HG02759 (cell line): ENCODE results near the gene SIL1.
"Not testable (repeated sequence)": the region's sequence is repeated elsewhere in the genome, so short reads cannot be mapped to it uniquely, and the experiment has no call there.

ENCODE experiments used
- ATAC-seq: cut with Tn5 transposase; IDR thresholded peaks from one replicate; pipeline ENCODE4 v1.9.1; 2021; ENCODE audit warnings: mild to moderate bottlenecking, moderate library complexity; ENCODE audit not compliant: unreplicated experiment

Gene SIL1

GRCh38 chr5:138930371-138931097 lies 267.6 kb downstream of the SIL1 start:
- ATAC-seq, result no peak

DNA sequence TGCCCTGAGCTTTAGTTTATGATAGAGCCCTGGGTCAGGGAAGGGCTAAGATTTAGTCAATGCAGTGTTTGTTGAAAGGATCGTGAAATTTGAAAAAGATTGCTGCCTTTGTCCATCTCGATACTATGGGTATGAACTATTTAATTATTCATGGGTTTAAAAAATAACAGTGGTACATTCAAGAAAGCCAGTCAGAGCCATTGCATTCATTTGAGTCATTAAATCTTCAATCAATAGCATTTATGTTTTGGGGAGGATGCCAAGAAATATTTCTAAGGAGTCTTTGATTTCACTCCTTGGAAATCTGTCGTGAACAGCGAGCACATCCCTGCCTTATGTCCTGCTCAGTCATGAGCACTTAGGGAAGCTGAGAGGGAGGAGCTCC lies 268.6 kb downstream of the SIL1 start:
- no peak for ATAC-seq

GRCh38 chr5:138927979-138928378 lies 270.2 kb downstream of the SIL1 start:
- ATAC-seq, result no peak

DNA sequence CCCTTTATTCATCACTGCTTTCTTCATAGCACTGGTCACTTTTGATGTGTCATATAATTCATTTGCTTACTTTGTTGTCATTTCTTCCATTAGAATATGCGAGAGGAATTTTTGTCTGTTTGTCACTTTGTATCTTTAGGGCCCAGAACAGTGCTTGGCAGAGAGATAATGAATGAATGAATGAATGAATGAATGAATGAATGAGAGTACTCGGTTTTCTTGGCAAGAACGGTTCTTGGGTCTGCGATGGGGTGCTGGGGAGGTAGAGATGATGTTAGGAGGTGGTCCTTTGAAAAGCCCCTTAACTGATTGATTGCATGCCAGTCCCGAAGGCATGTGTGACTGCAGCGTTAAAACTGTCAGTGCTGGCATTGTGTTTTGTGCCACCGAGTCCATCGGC lies 270.6 kb downstream of the SIL1 start:
- no peak for ATAC-seq

- no peak for ATAC-seq
These were observed 271.3 kb downstream of the SIL1 start for GRCh38 chr5:138926688-138927448.

GRCh38 chr5:138926257-138926656 lies 271.9 kb downstream of the SIL1 start:
- ATAC-seq, result no peak

GRCh38 chr5:138925090-138925635 lies 273.0 kb downstream of the SIL1 start:
- no peak for ATAC-seq

GRCh38 chr5:138922494-138922893 lies 275.7 kb downstream of the SIL1 start:
- ATAC-seq, result no peak

- not testable (repeated sequence) for ATAC-seq
These were observed 276.8 kb downstream of the SIL1 start for GRCh38 chr5:138921362-138921761.

DNA sequence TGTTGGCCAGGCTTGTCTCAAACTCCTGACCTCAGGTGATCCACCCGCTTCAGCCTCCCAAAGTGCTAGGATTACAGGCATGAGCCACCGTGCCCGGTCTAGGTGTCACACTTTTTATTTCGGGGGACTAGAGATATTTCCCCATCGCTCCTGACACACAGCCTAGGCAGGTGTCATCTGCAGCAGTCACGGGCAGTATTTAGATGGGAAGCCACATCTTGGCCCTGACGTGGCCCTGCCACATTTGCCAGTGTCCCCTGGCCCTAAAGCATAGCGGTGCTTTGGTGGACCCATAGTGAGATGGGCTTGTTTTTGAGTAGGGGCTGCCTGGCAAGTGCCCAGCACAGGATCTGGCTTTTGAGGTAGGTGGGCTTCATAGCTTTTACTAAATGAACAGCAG lies 278.0 kb downstream of the SIL1 start:
- ATAC-seq, result no peak

- ATAC-seq, result no peak
These were observed 279.5 kb downstream of the SIL1 start for GRCh38 chr5:138918686-138919085.

DNA sequence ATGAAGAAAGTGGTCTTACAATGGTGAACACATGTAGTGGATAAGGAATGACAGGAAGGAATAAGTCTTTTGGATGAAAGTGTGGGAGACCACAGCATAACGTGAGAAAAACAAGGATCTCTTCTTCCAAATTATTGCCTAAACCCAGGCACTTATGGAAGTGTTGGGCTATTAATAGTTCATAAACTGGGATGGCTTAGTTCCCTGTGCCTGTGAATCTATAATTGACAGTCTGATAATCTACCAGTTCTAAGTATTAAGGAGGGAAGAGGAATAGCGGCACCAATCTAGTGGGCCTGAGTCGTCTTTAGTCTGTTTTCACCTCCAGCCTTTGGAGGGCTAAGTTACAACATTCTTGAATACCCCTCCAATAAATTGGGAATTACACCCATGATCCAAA lies 283.8 kb downstream of the SIL1 start:
- ATAC-seq, result no peak

DNA sequence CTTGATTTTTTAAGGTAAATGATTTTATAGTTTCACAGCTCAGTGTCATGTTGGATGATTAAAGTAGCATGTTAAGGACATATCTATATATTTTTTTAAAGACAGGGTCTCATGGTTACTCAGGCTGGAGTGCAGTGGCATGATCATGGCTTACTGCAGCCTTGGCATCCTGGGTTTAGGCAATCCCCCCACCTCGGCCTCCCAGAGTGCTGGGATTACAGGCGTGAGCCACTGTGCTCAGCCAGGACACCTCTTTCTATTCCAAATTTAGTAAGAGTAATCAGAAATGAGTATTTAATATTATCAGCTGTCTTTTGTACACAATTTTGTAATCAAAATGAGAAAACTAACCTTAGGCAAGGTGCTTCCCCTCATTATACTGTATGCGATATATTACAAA lies 284.4 kb downstream of the SIL1 start:
- no peak for ATAC-seq

DNA sequence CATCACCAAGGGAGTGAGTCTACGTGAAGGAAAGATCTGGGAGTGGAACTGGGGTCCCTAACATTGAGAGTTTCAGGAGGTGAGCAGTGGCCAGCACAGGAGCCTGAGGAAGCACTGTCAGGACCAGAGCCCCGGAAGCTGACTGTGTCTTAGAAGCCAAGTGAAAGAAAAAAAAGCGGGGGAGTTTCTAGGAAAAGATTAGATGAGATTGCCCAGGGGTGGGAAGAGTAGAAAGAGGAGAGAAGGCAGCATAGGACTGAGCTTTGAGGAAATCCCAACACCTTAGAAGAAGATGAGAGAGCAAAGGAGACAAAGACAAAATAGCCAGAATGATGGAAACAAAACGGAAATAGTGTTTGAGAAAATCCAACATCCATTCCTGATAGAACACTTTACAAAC lies 286.1 kb downstream of the SIL1 start:
- no peak for ATAC-seq

GRCh38 chr5:138911441-138911840 lies 286.7 kb downstream of the SIL1 start:
- ATAC-seq, result no peak

- ATAC-seq, result no peak
These were observed 287.5 kb downstream of the SIL1 start for GRCh38 chr5:138910546-138911185.

GRCh38 chr5:138909734-138910133 lies 288.4 kb downstream of the SIL1 start:
- ATAC-seq, result no peak

DNA sequence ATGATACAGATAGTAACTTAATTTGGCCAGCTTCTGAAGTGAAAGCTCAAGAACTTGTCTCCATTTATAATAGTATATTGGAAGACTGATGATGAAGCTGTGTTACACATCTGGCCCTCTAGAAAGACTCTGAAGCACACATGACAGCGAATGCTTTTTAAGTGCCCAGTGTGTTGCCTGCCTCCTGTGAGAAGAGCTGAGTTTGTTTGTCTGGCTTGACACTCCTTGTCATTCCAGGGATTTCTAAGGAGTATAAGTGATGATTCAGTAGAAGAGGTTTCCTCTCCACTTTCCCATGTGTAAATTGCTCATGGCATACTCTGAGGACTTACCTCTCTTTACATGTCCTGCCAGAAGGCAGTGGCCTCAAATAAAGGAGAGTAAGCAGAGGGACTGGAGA lies 292.6 kb downstream of the SIL1 start:
- no peak for ATAC-seq

DNA sequence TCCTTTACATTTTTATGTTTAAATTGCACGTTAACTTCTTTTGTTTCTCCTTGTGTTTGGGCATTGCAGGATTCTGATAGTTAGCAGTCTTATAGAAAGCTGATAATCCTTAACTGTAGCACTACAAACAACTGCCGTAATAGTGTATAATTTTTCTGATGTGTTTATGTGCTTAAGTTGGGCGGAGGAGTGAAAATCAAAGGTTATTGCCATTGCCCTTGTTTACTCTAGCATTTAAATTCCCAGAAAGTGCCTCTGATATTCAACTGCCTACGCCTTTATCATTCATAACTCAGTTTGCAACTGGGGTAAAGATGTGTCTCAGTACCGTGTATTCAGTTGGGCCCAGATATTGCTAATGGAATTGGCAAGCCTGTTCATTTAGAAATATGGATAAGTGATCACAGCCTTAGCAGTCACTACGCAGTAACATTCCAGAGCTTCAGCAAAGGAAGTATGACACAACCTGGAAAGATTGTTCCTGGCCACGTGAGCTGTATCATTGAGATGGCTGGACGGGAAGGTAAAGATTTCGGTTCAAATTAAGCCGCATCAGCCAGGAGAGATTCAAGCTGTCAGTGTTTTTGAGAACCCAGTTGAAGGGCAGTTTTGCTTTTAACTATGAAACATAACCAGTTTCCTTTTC lies 294.9 kb downstream of the SIL1 start:
- no peak for ATAC-seq

DNA sequence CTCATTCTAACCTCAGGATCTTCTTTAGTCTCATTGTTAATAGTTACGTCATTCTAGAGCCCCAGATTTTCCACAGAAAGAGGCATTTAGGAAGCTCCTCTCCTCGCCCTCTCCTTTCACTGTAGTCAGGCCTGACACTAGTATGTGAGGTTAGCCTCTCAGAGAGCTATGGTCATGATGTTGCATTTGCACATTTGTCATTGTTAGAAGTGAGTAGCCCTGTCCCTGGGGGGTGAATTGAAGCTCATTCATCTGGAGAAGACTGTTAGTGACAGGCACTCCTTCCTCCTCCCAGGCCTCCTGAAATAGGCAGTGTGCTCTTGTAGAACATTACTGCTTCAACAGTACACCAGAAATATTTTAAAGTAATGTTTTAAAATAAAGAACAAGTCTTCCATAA lies 296.5 kb downstream of the SIL1 start:
- ATAC-seq, result no peak

- ATAC-seq, result no peak
These were observed 297.7 kb downstream of the SIL1 start for GRCh38 chr5:138900281-138900965.
